ENCODE data around the gene FAM83D. TPM values are rescaled to one million over a fixed set of nuclear protein-coding genes. Genes with fewer than 3 reads are reported as not detected.
A peak's percentile ranks its signal among the peaks of the same experiment; 100 is the strongest.
"Not testable (repeated sequence)": the region's sequence is repeated elsewhere in the genome, so short reads cannot be mapped to it uniquely, and the experiment has no call there.

FAM83D gene
- total RNA-seq, 1 experiment from 2014 or later = 48.1 TPM

DNA sequence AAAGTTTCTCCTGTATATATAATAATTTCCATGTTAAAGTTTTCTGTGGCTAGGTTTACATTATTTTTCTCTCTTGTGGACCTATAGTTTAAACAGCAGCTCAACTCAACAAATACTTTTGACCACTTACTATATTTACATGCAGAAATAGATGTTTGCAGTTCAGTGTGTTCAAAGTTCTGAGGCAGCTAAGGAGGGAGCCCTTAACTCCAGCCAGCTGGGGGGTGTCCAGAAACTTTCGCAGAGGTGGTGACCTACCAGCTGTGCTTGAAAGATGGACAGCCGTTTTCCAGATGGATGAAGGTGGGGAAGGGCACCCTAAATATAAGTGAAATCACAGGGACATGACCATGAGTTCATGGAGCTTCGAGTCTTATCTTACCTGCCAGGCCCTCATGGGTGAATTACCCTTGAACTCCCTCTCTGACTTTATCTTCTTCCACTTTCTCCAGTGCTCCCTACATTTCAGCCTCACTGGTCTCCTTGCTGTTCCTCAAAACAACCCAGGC lies 69.4 kb downstream of the FAM83D start:
- H3K27ac Mint-ChIP-seq = peak overlapping the region in 1 of 3 experiments; percentile 42; a peak in 1 of 7 replicates
- Histone ChIP-seq H3K79me1 (ENCODE audit: insufficient read depth, low read depth, low read length, poor library complexity, severe bottlenecking) (no peaks in the 10 kb centered on the region), H2BK12ac (ENCODE audit: insufficient read length, low read depth, low read length) (no peak overlapping the region), H3K4ac (ENCODE audit: low read depth, low read length) (no peak overlapping the region), H3K4me1 (ENCODE audit: insufficient read depth, low read length) (no peaks in the 10 kb centered on the region), H2BK120ac (ENCODE audit: low read depth, low read length, poor library complexity, severe bottlenecking) (no peak overlapping the region), H3K27me3 (ENCODE audit: insufficient read depth, low read length) (no peaks in the 10 kb centered on the region), H3K14ac (ENCODE audit: insufficient read depth, low read length) (no peak overlapping the region), H2BK20ac (ENCODE audit: low read depth, low read length, poor library complexity, severe bottlenecking) (no peak overlapping the region), H3K23me2 (ENCODE audit: insufficient read length, low read depth, low read length, poor library complexity, severe bottlenecking) (no peaks in the 10 kb centered on the region), H3T11ph (ENCODE audit: low read length) (no peak overlapping the region), H4K91ac (ENCODE audit: insufficient read length, low read depth, low read length) (no peak overlapping the region), H3K4me2 (ENCODE audit: insufficient read depth, insufficient read length, low read length) (no peak overlapping the region), H3K23ac (ENCODE audit: insufficient read length, low read depth, low read length) (no peak overlapping the region), H3K79me2 (ENCODE audit: insufficient read depth, low read length) (no peaks in the 10 kb centered on the region), H2BK15ac (ENCODE audit: low read depth, low read length) (no peak overlapping the region), H4K5ac (ENCODE audit: insufficient read length, low read depth, low read length) (no peak overlapping the region), H3K18ac (ENCODE audit: insufficient read length, low read depth, low read length) (no peak overlapping the region), H3K9ac (ENCODE audit: extremely low read depth, insufficient read length, low read length) (no peak overlapping the region), H2AK5ac (ENCODE audit: insufficient read length, low read length) (no peak overlapping the region), H2BK5ac (ENCODE audit: insufficient read length, low read length) (no peak overlapping the region), H3K9me3 (ENCODE audit: control insufficient read depth, low read depth, low read length) (no peaks in the 10 kb centered on the region), H4K8ac (replicated peaks; ENCODE audit: insufficient read length, low read depth, low read length) (no peak overlapping the region), H2AFZ (ENCODE audit: low read length) (no peak overlapping the region), H3K56ac (ENCODE audit: insufficient read length, low read depth, low read length) (no peak overlapping the region), H3K27ac (ENCODE audit: insufficient read length, low read depth, low read length) (no peak overlapping the region), H4K20me1 (ENCODE audit: control insufficient read depth, insufficient read depth, insufficient read length) (no peaks in the 10 kb centered on the region)
- H3K36me3 Mint-ChIP-seq (ENCODE audit: insufficient read depth in 1 of 3, low read depth in 3 of 3) = peaks cover 12 to 39% (median 22%) of the 10 kb centered on the region in 3 experiments; a peak in 6 of 7 replicates
- no peaks in the 10 kb centered on the region for H3K9me3 Mint-ChIP-seq
- TF ChIP-seq, protein P1, sequence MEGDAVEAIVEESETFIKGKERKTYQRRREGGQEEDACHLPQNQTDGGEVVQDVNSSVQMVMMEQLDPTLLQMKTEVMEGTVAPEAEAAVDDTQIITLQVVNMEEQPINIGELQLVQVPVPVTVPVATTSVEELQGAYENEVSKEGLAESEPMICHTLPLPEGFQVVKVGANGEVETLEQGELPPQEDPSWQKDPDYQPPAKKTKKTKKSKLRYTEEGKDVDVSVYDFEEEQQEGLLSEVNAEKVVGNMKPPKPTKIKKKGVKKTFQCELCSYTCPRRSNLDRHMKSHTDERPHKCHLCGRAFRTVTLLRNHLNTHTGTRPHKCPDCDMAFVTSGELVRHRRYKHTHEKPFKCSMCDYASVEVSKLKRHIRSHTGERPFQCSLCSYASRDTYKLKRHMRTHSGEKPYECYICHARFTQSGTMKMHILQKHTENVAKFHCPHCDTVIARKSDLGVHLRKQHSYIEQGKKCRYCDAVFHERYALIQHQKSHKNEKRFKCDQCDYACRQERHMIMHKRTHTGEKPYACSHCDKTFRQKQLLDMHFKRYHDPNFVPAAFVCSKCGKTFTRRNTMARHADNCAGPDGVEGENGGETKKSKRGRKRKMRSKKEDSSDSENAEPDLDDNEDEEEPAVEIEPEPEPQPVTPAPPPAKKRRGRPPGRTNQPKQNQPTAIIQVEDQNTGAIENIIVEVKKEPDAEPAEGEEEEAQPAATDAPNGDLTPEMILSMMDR (conservative IDR thresholded peaks at IDR 0.05) = no peak
- no peaks in the 10 kb centered on the region for H3K27me3 Mint-ChIP-seq (ENCODE audit: low read depth)
- WGBS (ENCODE audit: extremely low coverage, insufficient read length, low lambda C conversion rate) = no CpG with 5 or more reads among the region's 3 CpGs
- no peak for DNase-seq
- peaks cover 2 to 10% of the 10 kb centered on the region in 2 experiments; a peak in 2 of 4 replicates for H3K4me1 Mint-ChIP-seq
- H3K4me3 Mint-ChIP-seq = no peak overlapping the region

DNA sequence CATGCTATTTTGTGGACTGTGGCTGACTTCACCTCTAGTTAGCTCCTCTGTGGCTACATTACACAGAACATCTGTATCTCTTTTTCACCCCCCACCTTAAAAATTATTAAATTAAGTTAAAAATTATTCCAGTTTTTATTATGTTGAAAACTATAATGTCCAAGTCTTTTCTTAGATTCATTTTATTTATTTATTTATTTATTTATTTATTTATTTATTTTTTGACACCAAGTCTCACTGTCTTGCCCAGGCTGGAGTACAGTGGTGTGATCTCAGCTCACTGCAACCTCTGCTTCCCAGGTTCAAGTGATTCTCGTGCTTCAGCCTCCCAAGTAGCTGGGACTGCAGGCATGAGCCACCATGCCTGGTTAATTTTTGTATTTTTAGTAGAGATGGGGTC lies 70.6 kb downstream of the FAM83D start:
- H3K23ac ChIP-seq (ENCODE audit: insufficient read length, low read depth, low read length); H3K18ac ChIP-seq (ENCODE audit: insufficient read length, low read depth, low read length); H3K27me3 ChIP-seq (ENCODE audit: insufficient read depth, low read length); H2BK15ac ChIP-seq (ENCODE audit: low read depth, low read length); H3K9me3 ChIP-seq (ENCODE audit: control insufficient read depth, low read depth, low read length); H4K91ac ChIP-seq (ENCODE audit: insufficient read length, low read depth, low read length); H3K27me3 Mint-ChIP-seq (ENCODE audit: low read depth); H4K5ac ChIP-seq (ENCODE audit: insufficient read length, low read depth, low read length); H3T11ph ChIP-seq (ENCODE audit: low read length); H2AK5ac ChIP-seq (ENCODE audit: insufficient read length, low read length); H3K4ac ChIP-seq (ENCODE audit: low read depth, low read length); H4K20me1 ChIP-seq (ENCODE audit: control insufficient read depth, insufficient read depth, insufficient read length); H2BK5ac ChIP-seq (ENCODE audit: insufficient read length, low read length); H3K23me2 ChIP-seq (ENCODE audit: insufficient read length, low read depth, low read length, poor library complexity, severe bottlenecking); H3K4me1 ChIP-seq (ENCODE audit: insufficient read depth, low read length); H3K56ac ChIP-seq (ENCODE audit: insufficient read length, low read depth, low read length); H3K4me2 ChIP-seq (ENCODE audit: insufficient read depth, insufficient read length, low read length); DNase-seq; H3K14ac ChIP-seq (ENCODE audit: insufficient read depth, low read length); H2BK20ac ChIP-seq (ENCODE audit: low read depth, low read length, poor library complexity, severe bottlenecking); H3K4me3 Mint-ChIP-seq; H2AFZ ChIP-seq (ENCODE audit: low read length); H3K9ac ChIP-seq (ENCODE audit: extremely low read depth, insufficient read length, low read length); H3K27ac Mint-ChIP-seq; H3K79me2 ChIP-seq (ENCODE audit: insufficient read depth, low read length); H3K9me3 Mint-ChIP-seq; H2BK120ac ChIP-seq (ENCODE audit: low read depth, low read length, poor library complexity, severe bottlenecking); H4K8ac ChIP-seq (replicated peaks; ENCODE audit: insufficient read length, low read depth, low read length); H2BK12ac ChIP-seq (ENCODE audit: insufficient read length, low read depth, low read length); H3K79me1 ChIP-seq (ENCODE audit: insufficient read depth, low read depth, low read length, poor library complexity, severe bottlenecking); H3K4me1 Mint-ChIP-seq; H3K27ac ChIP-seq (ENCODE audit: insufficient read length, low read depth, low read length): not testable (repeated sequence)
- H3K36me3 Mint-ChIP-seq (ENCODE audit: insufficient read depth in 1 of 3, low read depth in 3 of 3) = peaks cover 14 to 47% (median 28%) of the 10 kb centered on the region in 3 experiments; a peak in 6 of 7 replicates
- no CpG with 5 or more reads among the region's 1 CpG for WGBS (ENCODE audit: extremely low coverage, insufficient read length, low lambda C conversion rate)
